ENCODE measurements around the gene PEX10.
A peak's percentile ranks its signal among the peaks of the same experiment; 100 is the strongest.
"Not testable (repeated sequence)": the region's sequence is repeated elsewhere in the genome, so short reads cannot be mapped to it uniquely, and the experiment has no call there.

The PEX10 gene

GRCh38 chr1:2412395-2412772, at the start of gene PEX10:
PEX10 (minus strand) TSS chr1:2412564; CDS start chr1:2412502, 62 bp downstream.
- peak; percentile 98 for DNase-seq (ENCODE audit: low read depth)

GRCh38 chr1:2460996-2461751, 48.8 kb upstream of the PEX10 start:
- no peak for DNase-seq (ENCODE audit: low read depth)

DNA sequence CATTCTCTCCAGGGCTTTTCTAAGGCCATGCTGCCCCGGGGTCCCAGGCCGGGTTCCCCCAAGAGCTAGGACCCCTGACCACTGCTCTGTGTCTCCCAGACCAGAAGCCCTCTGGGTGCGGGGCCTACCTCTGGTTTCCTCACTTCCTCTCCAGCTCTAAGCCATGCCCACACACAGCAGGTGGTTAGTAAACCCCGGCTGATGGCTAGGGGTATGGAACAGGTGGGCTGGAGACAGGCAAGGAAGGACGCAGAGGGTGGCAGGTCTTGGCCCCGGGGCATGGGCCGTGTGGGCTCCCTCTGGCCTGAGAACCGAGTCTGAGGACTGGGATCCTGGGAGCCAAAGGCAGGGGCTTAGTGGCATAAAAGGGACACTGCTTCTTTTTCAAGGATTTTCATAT, 47.8 kb upstream of the PEX10 start:
- DNase-seq (ENCODE audit: low read depth): no peak

DNA sequence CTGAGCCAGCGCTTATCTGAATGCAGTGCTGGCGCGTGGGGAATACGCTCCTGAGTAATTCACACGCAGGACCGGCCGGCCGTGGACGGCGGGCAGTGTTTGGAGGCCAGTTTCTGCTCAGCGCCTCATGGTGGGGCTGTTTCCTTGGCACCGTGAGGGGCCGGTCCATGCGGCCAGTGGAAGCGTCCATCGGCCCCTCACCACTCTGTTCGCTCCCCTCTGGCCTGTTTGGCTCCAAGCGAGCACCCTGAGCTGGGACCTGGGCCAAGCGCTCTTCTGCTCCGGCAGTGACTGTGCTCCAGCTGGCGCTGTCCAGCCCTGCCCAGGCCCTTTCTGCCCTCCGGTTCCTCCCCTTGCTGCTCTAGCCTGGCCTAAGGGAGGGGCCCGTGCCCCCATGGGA, 47.4 kb upstream of the PEX10 start:
- no peak for DNase-seq (ENCODE audit: low read depth)

- not testable (repeated sequence) for DNase-seq (ENCODE audit: low read depth)
These were observed 46.9 kb upstream of the PEX10 start for GRCh38 chr1:2459102-2459753.

- DNase-seq (ENCODE audit: low read depth): no peak
These were observed 46.3 kb upstream of the PEX10 start for GRCh38 chr1:2458687-2459086.

GRCh38 chr1:2457444-2457843, 45.1 kb upstream of the PEX10 start:
- no peak for DNase-seq (ENCODE audit: low read depth)

DNA sequence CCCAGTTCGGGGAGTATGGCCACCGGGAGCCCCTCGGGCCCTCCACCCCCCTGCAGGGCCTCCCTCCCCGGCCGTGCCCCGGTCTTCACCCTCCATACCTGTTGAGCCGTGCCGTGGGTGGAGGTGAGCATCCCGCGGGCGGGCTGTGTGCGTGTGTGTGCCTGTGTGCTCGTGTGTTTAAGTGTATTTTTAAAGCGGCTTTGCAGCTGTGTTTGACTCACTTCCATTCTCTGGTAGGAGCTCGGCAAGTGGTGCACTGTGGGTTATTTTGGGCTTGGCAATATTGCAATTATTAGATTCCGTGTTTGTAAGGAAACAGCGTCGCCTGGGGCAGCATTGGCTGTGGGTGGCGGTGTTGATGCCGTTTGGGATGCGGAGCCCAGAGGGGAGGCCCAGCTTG, 43.4 kb upstream of the PEX10 start:
- no peak for DNase-seq (ENCODE audit: low read depth)

DNA sequence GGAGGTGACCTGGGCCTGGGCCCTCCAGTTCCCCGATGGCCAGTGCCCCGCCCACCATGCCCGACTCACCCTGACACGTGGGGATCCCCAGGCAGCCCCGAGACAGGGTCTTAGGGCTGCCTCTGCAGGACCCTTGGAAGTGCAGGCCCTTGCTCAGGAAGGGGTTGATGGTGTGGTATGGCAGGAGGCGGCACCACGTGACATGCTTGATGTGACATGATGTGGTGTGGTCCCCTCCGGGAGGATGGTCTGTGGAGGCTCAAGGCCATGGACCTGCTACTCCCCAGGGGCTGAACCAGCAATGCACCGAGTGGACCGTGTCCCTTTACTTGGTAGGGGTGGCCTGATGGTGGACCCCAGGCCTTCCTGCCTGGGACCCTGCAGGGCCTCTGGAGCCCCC, 41.9 kb upstream of the PEX10 start:
- no peak for DNase-seq (ENCODE audit: low read depth)

- no peak for DNase-seq (ENCODE audit: low read depth)
These were observed 40.6 kb upstream of the PEX10 start for GRCh38 chr1:2452932-2453315.

GRCh38 chr1:2452201-2452931, 40.0 kb upstream of the PEX10 start:
- no peak for DNase-seq (ENCODE audit: low read depth)

GRCh38 chr1:2451741-2452140, 39.4 kb upstream of the PEX10 start:
- no peak for DNase-seq (ENCODE audit: low read depth)

- DNase-seq (ENCODE audit: low read depth): no peak
These were observed 37.5 kb upstream of the PEX10 start for GRCh38 chr1:2449636-2450454.

DNA sequence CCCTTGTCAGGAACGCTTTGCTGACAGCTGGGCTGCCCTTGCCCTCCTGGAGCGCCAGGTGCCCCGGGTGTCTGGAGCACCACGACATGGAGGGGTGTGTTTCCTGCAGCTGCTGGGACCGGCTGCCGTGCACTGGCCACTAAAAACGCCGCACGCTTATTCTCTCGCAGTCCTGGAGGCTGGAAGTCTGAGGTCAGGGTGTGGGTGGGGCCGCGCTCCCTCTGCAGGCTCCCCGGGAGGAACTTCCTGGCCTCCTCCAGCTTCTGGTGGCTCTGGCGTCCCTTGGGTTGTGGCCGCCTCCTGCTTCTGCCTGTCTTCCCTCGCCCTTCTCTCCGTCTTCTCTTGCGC, 35.7 kb upstream of the PEX10 start:
- DNase-seq (ENCODE audit: low read depth): no peak

GRCh38 chr1:2447276-2448097, 35.1 kb upstream of the PEX10 start:
- no peak for DNase-seq (ENCODE audit: low read depth)

DNA sequence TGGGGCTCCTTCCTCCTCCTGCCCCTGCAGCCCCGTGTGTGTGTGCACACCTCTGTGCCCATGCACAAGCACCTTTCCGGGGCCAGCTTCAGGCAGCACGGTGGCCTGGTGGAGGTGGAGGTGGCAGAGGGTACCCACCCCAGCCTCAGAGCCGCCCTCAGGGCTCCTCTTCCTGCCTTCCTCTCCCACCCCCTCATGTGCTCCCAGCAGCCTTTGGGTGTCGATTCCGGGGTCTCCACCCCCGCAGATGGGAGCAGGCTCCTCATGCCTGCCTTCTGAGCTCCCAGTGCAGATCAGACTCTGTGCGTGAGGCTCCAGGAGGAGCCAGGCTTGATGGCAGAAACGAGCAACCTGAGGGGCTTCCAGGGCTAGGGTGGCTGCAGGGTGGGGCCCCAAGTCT, 34.5 kb upstream of the PEX10 start:
- DNase-seq (ENCODE audit: low read depth): no peak

DNA sequence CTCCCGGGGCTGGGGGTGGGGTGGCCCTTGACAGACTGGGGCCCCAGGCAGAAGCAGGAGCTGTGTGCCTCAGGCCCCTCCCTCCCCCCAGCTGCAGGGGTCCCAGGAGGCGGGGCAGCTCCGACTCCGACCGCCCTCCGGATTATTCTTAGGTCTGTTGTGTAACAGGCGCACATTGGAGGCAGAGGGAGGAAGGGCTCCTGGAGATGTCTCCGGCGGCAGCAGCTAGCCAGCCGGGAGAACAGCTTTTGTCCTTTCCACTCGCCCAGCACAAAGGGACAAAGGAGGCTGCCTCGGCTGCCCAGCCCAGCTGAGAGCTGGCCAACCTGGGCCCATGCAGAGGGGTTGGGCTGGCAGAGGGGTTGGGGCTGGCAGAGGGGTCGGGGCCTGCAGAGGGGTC, 34.0 kb upstream of the PEX10 start:
- DNase-seq (ENCODE audit: low read depth): no peak

DNA sequence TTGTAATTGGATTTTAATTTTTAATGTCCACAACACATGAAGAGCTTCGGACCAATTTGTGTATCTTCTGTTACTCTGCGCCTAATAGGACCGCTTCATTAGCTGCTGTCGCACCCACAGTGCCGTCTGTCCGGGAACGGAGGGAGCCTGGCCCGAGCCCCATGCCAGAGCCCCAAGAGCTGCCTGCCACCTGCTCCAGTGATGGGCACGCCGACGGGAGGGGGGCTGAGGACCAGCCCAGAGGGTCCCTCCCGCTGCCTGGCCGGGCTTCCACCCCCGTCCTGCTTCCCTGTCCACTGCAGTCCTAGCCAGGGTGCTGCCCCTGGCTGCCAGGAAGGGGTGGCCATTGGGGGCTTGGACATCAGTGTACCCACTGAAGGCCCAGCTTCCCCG, 33.5 kb upstream of the PEX10 start:
- DNase-seq (ENCODE audit: low read depth): no peak

- no peak for DNase-seq (ENCODE audit: low read depth)
These were observed 32.9 kb upstream of the PEX10 start for GRCh38 chr1:2445162-2445822.

- DNase-seq (ENCODE audit: low read depth): no peak
These were observed 31.8 kb upstream of the PEX10 start for GRCh38 chr1:2444138-2444591.
